Type B pancreatic cell (in vitro differentiated cells): ENCODE results near the gene ZNF579. TPM values are rescaled to one million over a fixed set of nuclear protein-coding genes. Genes with fewer than 3 reads are reported as not detected.

Experiments
- DNase-seq: peaks from one replicate; pipeline ENCODE4 v3.0.0; 2021; ENCODE audit warnings: mixed read lengths; ENCODE audit not compliant: unreplicated experiment; ENCODE audit errors: extremely low spot score
- H3K27ac Mint-ChIP-seq: 2 replicates; pipeline ENCODE4 v1.8.0; 2021; ENCODE audit warnings: mild to moderate bottlenecking, mixed read lengths
- H3K27me3 Mint-ChIP-seq: 2 replicates; pipeline ENCODE4 v1.8.0; 2021; ENCODE audit warnings: mixed read lengths
- H3K36me3 Mint-ChIP-seq: 2 replicates; pipeline ENCODE4 v1.8.0; 2021; ENCODE audit warnings: mixed read lengths
- H3K4me1 Mint-ChIP-seq: one replicate; pipeline ENCODE4 v1.8.0; 2021; ENCODE audit warnings: mixed read lengths; ENCODE audit not compliant: unreplicated experiment
- H3K4me3 Mint-ChIP-seq: 2 replicates; pipeline ENCODE4 v1.8.0; 2021; ENCODE audit warnings: mild to moderate bottlenecking, mixed read lengths
- H3K9me3 Mint-ChIP-seq: 2 replicates; pipeline ENCODE4 v1.8.0; 2021; ENCODE audit warnings: mixed read lengths
- total RNA-seq: library from RNA; stranded (reverse); gene quantifications from 2 replicates; pipeline ENCODE4 v1.2.1, GENCODE V29; 2021; ENCODE audit warnings: low replicate concordance
- TF ChIP-seq, protein P1 (sequence below): fragments of 200-600 bp; sonication (generic); conservative IDR thresholded peaks from 2 replicates; pipeline ENCODE4 v1.5.0; 2021; ENCODE audit warnings: antibody characterized with exemption, mild to moderate bottlenecking

Gene ZNF579
- total RNA-seq, 1 donor from 2014 or later, result 23.9 TPM

DNA sequence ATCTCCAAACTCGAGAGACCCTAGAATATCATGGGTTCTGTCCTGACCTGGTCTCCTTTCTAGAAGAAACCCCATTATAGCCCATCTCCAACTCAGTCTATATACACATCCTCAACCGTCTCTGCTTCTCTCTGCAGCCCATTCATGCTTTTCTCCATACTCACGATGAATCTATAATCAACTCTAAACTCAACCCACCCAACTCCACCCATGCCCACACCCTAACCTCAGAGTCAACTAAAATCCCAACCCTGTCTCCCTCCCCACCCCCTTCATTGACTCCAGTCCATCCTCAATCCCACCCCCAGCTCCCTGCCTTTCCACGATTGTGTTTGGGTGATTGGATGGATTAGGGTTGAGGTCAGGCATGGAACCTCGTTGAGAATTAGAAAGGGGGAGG lies 37.1 kb downstream of the ZNF579 start:
- Mint-ChIP-seq H3K4me1 (peaks cover 7% of the 10 kb centered on the region), H3K27ac (no peak overlapping the region), H3K4me3 (no peak overlapping the region), H3K36me3 (no peaks in the 10 kb centered on the region), H3K9me3 (peaks cover 5% of the 10 kb centered on the region), H3K27me3 (peaks cover 15% of the 10 kb centered on the region)
- TF ChIP-seq, protein P1, sequence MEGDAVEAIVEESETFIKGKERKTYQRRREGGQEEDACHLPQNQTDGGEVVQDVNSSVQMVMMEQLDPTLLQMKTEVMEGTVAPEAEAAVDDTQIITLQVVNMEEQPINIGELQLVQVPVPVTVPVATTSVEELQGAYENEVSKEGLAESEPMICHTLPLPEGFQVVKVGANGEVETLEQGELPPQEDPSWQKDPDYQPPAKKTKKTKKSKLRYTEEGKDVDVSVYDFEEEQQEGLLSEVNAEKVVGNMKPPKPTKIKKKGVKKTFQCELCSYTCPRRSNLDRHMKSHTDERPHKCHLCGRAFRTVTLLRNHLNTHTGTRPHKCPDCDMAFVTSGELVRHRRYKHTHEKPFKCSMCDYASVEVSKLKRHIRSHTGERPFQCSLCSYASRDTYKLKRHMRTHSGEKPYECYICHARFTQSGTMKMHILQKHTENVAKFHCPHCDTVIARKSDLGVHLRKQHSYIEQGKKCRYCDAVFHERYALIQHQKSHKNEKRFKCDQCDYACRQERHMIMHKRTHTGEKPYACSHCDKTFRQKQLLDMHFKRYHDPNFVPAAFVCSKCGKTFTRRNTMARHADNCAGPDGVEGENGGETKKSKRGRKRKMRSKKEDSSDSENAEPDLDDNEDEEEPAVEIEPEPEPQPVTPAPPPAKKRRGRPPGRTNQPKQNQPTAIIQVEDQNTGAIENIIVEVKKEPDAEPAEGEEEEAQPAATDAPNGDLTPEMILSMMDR, result no peak
- DNase-seq, result no peak

- no peak overlapping the region for H3K27ac Mint-ChIP-seq
Observed at GRCh38 chr19:55542292-55542855, 38.3 kb downstream of the ZNF579 start.

GRCh38 chr19:55541091-55541490 lies 39.6 kb downstream of the ZNF579 start:
- Mint-ChIP-seq H3K27ac (no peak overlapping the region), H3K9me3 (peaks cover 5% of the 10 kb centered on the region), H3K4me3 (no peak overlapping the region), H3K36me3 (no peaks in the 10 kb centered on the region), H3K27me3 (peaks cover 15% of the 10 kb centered on the region), H3K4me1 (no peaks in the 10 kb centered on the region)
- TF ChIP-seq, protein P1, result no peak
- no peak for DNase-seq

More at GRCh38 chr19:55542292-55542855, 38.3 kb downstream of the ZNF579 start:
- no peak for DNase-seq
- Mint-ChIP-seq H3K36me3 (no peaks in the 10 kb centered on the region), H3K9me3 (peaks cover 5% of the 10 kb centered on the region), H3K27me3 (peaks cover 15% of the 10 kb centered on the region), H3K4me1 (peaks cover 2% of the 10 kb centered on the region), H3K4me3 (no peak overlapping the region)
- TF ChIP-seq, protein P1, result no peak

DNA sequence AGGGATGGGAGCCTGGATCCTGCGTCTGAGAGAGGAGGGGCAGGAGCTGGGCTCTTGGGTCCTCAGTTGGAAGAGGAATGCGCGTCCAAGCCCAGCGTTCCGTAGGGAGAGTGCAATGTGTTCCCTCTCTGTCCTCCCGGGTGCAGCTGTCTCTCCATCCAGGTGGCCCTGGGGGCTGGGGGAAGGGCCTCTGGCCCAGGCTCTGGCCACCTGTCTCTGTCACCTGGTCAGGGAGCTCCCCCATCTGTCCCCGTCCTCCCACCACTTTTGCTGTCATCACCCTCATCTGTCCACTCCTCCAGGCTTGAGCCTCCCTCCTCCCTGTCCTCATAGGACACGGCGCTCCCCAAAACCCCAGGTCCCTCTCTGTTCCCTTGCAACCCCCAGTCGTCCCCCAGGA lies 40.0 kb downstream of the ZNF579 start:
- DNase-seq, result no peak
- TF ChIP-seq, protein P1, result no peak
- Mint-ChIP-seq H3K9me3 (peaks cover 5% of the 10 kb centered on the region), H3K27me3 (peaks cover 11% of the 10 kb centered on the region), H3K27ac (no peak overlapping the region), H3K4me1 (no peaks in the 10 kb centered on the region), H3K4me3 (no peak overlapping the region), H3K36me3 (no peaks in the 10 kb centered on the region)

- no peak for DNase-seq
- Mint-ChIP-seq H3K4me3 (no peak overlapping the region), H3K27me3 (peaks cover 9% of the 10 kb centered on the region), H3K9me3 (peaks cover 5% of the 10 kb centered on the region), H3K4me1 (no peaks in the 10 kb centered on the region), H3K27ac (no peak overlapping the region), H3K36me3 (no peaks in the 10 kb centered on the region)
- TF ChIP-seq, protein P1, result no peak
Observed at GRCh38 chr19:55539090-55539984, 41.3 kb downstream of the ZNF579 start.
